ENCODE measurements around the gene PADI1. TPM values are rescaled to one million over a fixed set of nuclear protein-coding genes. Genes with fewer than 3 reads are reported as not detected.

The PADI1 gene
- total and polyA plus RNA-seq, 2 donors (not counting 1 experiment from before 2014, with no cell fraction given), result not detected

Small RNA genes within 50 kb of the gene (small RNA-seq; reads per million reads assigned to genes)
- gene MIR3972 (ENCODE audit: insufficient read length, low read depth, low replicate concordance), result not detected

Other genes starting within 250 kb of the PADI1 start
- not detected in 2 replicates for gene MFAP2, start 224.5 kb upstream of the PADI1 start, total RNA-seq
- not detected in 2 replicates for gene MFAP2, start 224.5 kb upstream of the PADI1 start, polyA plus RNA-seq
- gene ATP13A2, start 193.2 kb upstream of the PADI1 start, total RNA-seq, result 39.4 and 41.6 TPM in 2 replicates
- gene ATP13A2, start 193.2 kb upstream of the PADI1 start, polyA plus RNA-seq, result 40.1 and 51.8 TPM in 2 replicates
- gene SDHB, start 151.1 kb upstream of the PADI1 start, total RNA-seq, result 57.7 and 58.0 TPM in 2 replicates
- 59.0 and 61.0 TPM in 2 replicates for gene SDHB, start 151.1 kb upstream of the PADI1 start, polyA plus RNA-seq
- gene PADI2, start 85.7 kb upstream of the PADI1 start, total RNA-seq, result 14.2 and 15.2 TPM in 2 replicates
- 0.25 and 0.27 TPM in 2 replicates for gene PADI2, start 85.7 kb upstream of the PADI1 start, polyA plus RNA-seq
- gene PADI3, start 44.0 kb downstream of the PADI1 start, total RNA-seq, result not detected in 2 replicates
- not detected in 2 replicates for gene PADI3, start 44.0 kb downstream of the PADI1 start, polyA plus RNA-seq
- 0.44 and 0.63 TPM in 2 replicates for gene PADI4, start 103.1 kb downstream of the PADI1 start, total RNA-seq
- gene PADI4, start 103.1 kb downstream of the PADI1 start, polyA plus RNA-seq, result 0.85 and 1.6 TPM in 2 replicates
- not detected in 2 replicates for gene PADI6, start 167.1 kb downstream of the PADI1 start, total RNA-seq
- 0.04 and 0.10 TPM in 2 replicates for gene PADI6, start 167.1 kb downstream of the PADI1 start, polyA plus RNA-seq
- 76.9 TPM in 2 replicates for gene RCC2, start 234.5 kb downstream of the PADI1 start, total RNA-seq
- 48.9 and 59.8 TPM in 2 replicates for gene RCC2, start 234.5 kb downstream of the PADI1 start, polyA plus RNA-seq

Data from B cell (primary cell).